Measurements from ENCODE around the gene LRG1.

DNA sequence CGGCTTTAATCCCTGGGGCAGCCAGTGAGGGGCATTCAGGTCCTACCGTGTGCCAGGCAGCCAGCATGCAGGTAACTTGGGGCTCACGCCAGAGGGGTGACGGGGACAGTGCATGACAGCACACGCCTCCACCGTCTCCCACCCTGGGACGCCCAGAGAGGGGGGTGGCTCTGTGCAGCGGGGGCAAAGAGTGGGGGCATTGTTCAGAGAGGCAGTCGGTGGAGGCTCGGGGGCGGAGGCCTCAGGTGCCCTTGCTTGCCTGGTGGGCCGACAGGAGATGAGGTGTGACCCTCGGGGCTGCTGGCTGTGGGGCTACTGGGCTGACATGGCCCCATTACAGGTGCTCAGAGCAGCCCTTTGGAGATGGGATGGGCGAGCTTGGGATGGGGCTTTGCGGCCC is 40.0 kb downstream of the LRG1 start:
- TF ChIP-seq TOX (CRISPR knock-in tag; IDR thresholded peaks at IDR 0.05; ENCODE audit: borderline replicate concordance), result no peak
- TF ChIP-seq ESRRG (CRISPR knock-in tag; IDR thresholded peaks at IDR 0.05), result no peak
- TF ChIP-seq ZNF70 (CRISPR knock-in tag; IDR thresholded peaks at IDR 0.05), result no peak
- TF ChIP-seq POU6F1 (CRISPR knock-in tag; IDR thresholded peaks at IDR 0.05; ENCODE audit: borderline replicate concordance, low read depth), result no peak
- no peak for TF ChIP-seq RARB (CRISPR knock-in tag; IDR thresholded peaks at IDR 0.05)
- no peak for TF ChIP-seq ZFP3 (CRISPR knock-in tag; IDR thresholded peaks at IDR 0.05)
- TF ChIP-seq ARNTL (CRISPR knock-in tag; IDR thresholded peaks at IDR 0.05; ENCODE audit: borderline replicate concordance, low read depth), result no peak
- no peak for TF ChIP-seq CREB5 (CRISPR knock-in tag; IDR thresholded peaks at IDR 0.05; ENCODE audit: low read depth)
- no peak for TF ChIP-seq CSDC2 (CRISPR knock-in tag; IDR thresholded peaks at IDR 0.05)
- no peak for TF ChIP-seq GLIS3 (CRISPR knock-in tag; IDR thresholded peaks at IDR 0.05)
